ENCODE measurements around the gene SH2B3.

GRCh38 chr12:111408686-111409402, 3.1 kb downstream of the SH2B3 start:
- TF ChIP-seq CTCF (conservative IDR thresholded peaks at IDR 0.05) (no peak), ZFX (IDR thresholded peaks at IDR 0.05) (no peak)
